HepG2 (cell line): ENCODE measurements around the gene CGNL1. TPM values are rescaled to one million over a fixed set of nuclear protein-coding genes. Genes with fewer than 3 reads are reported as not detected.

Experiments
- FUBP1 ChIP-seq: sonication (generic); formaldehyde crosslinking; IDR thresholded peaks from 2 replicates; pipeline ENCODE4 v1.5.1; 2020; ENCODE audit warnings: missing genetic modification reagents, mild to moderate bottlenecking, borderline replicate concordance
- GMEB1 ChIP-seq: sonication (generic); formaldehyde crosslinking; IDR thresholded peaks from 2 replicates; pipeline ENCODE4 v1.5.1; 2020; ENCODE audit warnings: missing genetic modification reagents, mild to moderate bottlenecking, borderline replicate concordance
- GPBP1L1 ChIP-seq: sonication (generic); formaldehyde crosslinking; IDR thresholded peaks from 2 replicates; pipeline ENCODE4 v1.5.0; 2020; ENCODE audit warnings: mild to moderate bottlenecking, missing genetic modification reagents
- HMG20A ChIP-seq: IDR thresholded peaks from 2 replicates; pipeline ENCODE4 v1.6.1; 2016; ENCODE audit warnings: borderline replicate concordance
- HOXA9 ChIP-seq: sonication (generic); formaldehyde crosslinking; IDR thresholded peaks from 2 replicates; pipeline ENCODE4 v1.8.1; 2022; ENCODE audit warnings: missing genetic modification reagents, mild to moderate bottlenecking, moderate library complexity, borderline replicate concordance
- JUND ChIP-seq: sonication (generic); formaldehyde crosslinking; IDR thresholded peaks from 2 replicates; pipeline ENCODE4 v1.8.0; 2022; ENCODE audit warnings: mild to moderate bottlenecking, missing genetic modification reagents
- MEIS2 ChIP-seq: sonication (generic); formaldehyde crosslinking; IDR thresholded peaks from 2 replicates; pipeline ENCODE4 v1.9.0; 2021; ENCODE audit warnings: mild to moderate bottlenecking, missing genetic modification reagents
- MXD1 ChIP-seq: sonication (generic); formaldehyde crosslinking; IDR thresholded peaks from 2 replicates; pipeline ENCODE4 v1.4.0; 2020; ENCODE audit warnings: mild to moderate bottlenecking, missing genetic modification reagents
- PRDM10 ChIP-seq: sonication (generic); formaldehyde crosslinking; IDR thresholded peaks from 2 replicates; pipeline ENCODE4 v1.4.0; 2020; ENCODE audit warnings: low read depth, missing genetic modification reagents
- RAD21 ChIP-seq: fragments of 450-650 bp; formaldehyde crosslinking; IDR thresholded peaks from 2 replicates; pipeline ENCODE4 v1.5.0; 2020; ENCODE audit warnings: mild to moderate bottlenecking
- SAP130 ChIP-seq: IDR thresholded peaks from 2 replicates; pipeline ENCODE4 v1.6.1; 2016; ENCODE audit warnings: low read depth
- SMC3 ChIP-seq: IDR thresholded peaks from 2 replicates; pipeline ENCODE4 v1.6.1; 2011; ENCODE audit warnings: low read length, improper control_type of control experiment
- SP5 ChIP-seq: IDR thresholded peaks from 2 replicates; pipeline ENCODE4 v1.6.1; 2016; ENCODE audit warnings: low read depth, borderline replicate concordance
- XRCC5 ChIP-seq: fragments of 200-400 bp; formaldehyde crosslinking; optimal IDR thresholded peaks from 2 replicates; pipeline ENCODE3; 2017; ENCODE audit warnings: mild to moderate bottlenecking, low read length
- ZNF18 ChIP-seq: sonication (generic); formaldehyde crosslinking; IDR thresholded peaks from 2 replicates; pipeline ENCODE4 v1.8.0; 2022; ENCODE audit warnings: mild to moderate bottlenecking, missing genetic modification reagents; ENCODE audit not compliant: insufficient replicate concordance
- ZNF3 ChIP-seq: IDR thresholded peaks from 2 replicates; pipeline ENCODE4 v1.7.0; 2017; ENCODE audit warnings: inconsistent platforms
- ZNF556 ChIP-seq: sonication (generic); formaldehyde crosslinking; IDR thresholded peaks from 2 replicates; pipeline ENCODE4 v1.4.0; 2020; ENCODE audit warnings: mild to moderate bottlenecking, missing genetic modification reagents, borderline replicate concordance
- ZNF567 ChIP-seq: sonication (generic); formaldehyde crosslinking; IDR thresholded peaks from 2 replicates; pipeline ENCODE4 v1.8.1; 2023; ENCODE audit warnings: mild to moderate bottlenecking, missing genetic modification reagents, borderline replicate concordance
- ZNF619 ChIP-seq: sonication (generic); formaldehyde crosslinking; IDR thresholded peaks from 2 replicates; pipeline ENCODE4 v1.4.0; 2020; ENCODE audit warnings: mild to moderate bottlenecking, missing genetic modification reagents
- polyA plus RNA-seq, 8 experiments: library from polyadenylated mRNA; depleted of rRNA in 3 of 8; stranded (reverse) in 7 of 8; unstranded in 1 of 8; fragments of >200 nt; fragmentation: Illumina TruSeq in 4 of 8; extraction: Trizol in 4 of 8; gene quantifications; 2 replicates each; pipeline versions ENCODE4 v1.2.1 to v1.2.3, GENCODE V29; 2011 to 2016; ENCODE audit warnings: low read depth in 4 of 8, missing spikeins in 1 of 8, mixed read lengths in 1 of 8; ENCODE audit not compliant: insufficient read depth in 1 of 8
- total RNA-seq, 5 experiments: library from RNA; depleted of rRNA; stranded (reverse); fragments of >200 nt; fragmentation: Illumina TruSeq; extraction: Trizol; gene quantifications; 2 replicates each; pipeline ENCODE4 v1.2.3, GENCODE V29; 2016; ENCODE audit warnings: low read depth in 1 of 5

Gene CGNL1
- total and polyA plus RNA-seq, 2 of the 13 experiments (the other 11 are each of a cell fraction or from before 2014, with no cell fraction given): 5.6 to 15.6 TPM

GRCh38 chr15:57337868-57338411, 38.4 kb upstream of the CGNL1 start (continued):
- TF ChIP-seq SAP130 (CRISPR knock-in tag) (peak; percentile 29), ZNF18 (no peak), HMG20A (CRISPR knock-in tag) (no peak), XRCC5 (peak; percentile 34), ZNF556 (0 out of 2 replicates have a peak, but pooled peaks have one; percentile 24), GMEB1 (CRISPR knock-in tag) (no peak), ZNF3 (CRISPR knock-in tag) (peak; percentile 43; the same call in 1 of the 2 replicates), SP5 (no peak), SMC3 (0 out of 2 replicates have a peak, but pooled peaks have one; percentile 11), GPBP1L1 (CRISPR knock-in tag) (no peak), ZNF567 (no peak), FUBP1 (CRISPR knock-in tag) (no peak), JUND (CRISPR knock-in tag) (no peak), RAD21 (CRISPR knock-in tag) (peak; percentile 56; the same call in 1 of the 2 replicates), PRDM10 (CRISPR knock-in tag) (no peak), HOXA9 (no peak), MXD1 (CRISPR knock-in tag) (no peak), MEIS2 (no peak), ZNF619 (CRISPR knock-in tag) (peak; percentile 77; the same call in 1 of the 2 replicates)
